T-cell (primary cell): Measurements from ENCODE around the gene AGFG1. TPM values are rescaled to one million over a fixed set of nuclear protein-coding genes. Genes with fewer than 3 reads are reported as not detected.

Source experiments
- ATAC-seq, 4 experiments: fragments of 200-7000 bp in 3 of 4; fragments of 150-1000 bp in 1 of 4; cut with Tn5 transposase; replicated peaks in 1 of 4; 1 replicate in 3 of 4; 2 replicates in 1 of 4; pipeline ENCODE4 v1.10.0; 2021; ENCODE audit warnings: moderate library complexity in 3 of 4, mild to moderate bottlenecking in 2 of 4, moderate number of reproducible peaks in 1 of 4
- CTCF ChIA-PET, 2 donors: fragments of 300-600 bp; sonication (Branson Sonifier 250); formaldehyde crosslinking; loops; one replicate each; lab custom pipeline; 2022; ENCODE audit warnings: antibody characterized with exemption in 2 of 2; lab: Charles Lee
- POLR2A ChIA-PET, 2 donors: fragments of 300-600 bp; sonication (Branson Sonifier 250); formaldehyde crosslinking; loops; one replicate each; lab custom pipeline; 2022; ENCODE audit warnings: antibody characterized with exemption in 2 of 2; lab: Charles Lee
- DNase-seq, 35 experiments: peaks; one replicate each; pipeline versions ENCODE4 v3.0.0 to v3.0.0-alpha.2; 2013 to 2023
- H3K27ac ChIP-seq: one replicate; pipeline ENCODE4 v1.5.1; 2013; ENCODE audit warnings: low read length
- H3K27me3 ChIP-seq, 2 experiments: replicated peaks in 1 of 2; 1 replicate in 1 of 2; 2 replicates in 1 of 2; pipeline versions ENCODE4 v1.6.1 to v1.7.0; 2013; ENCODE audit warnings: low read length in 1 of 2, mixed read lengths in 1 of 2; ENCODE audit not compliant: control insufficient read depth in 2 of 2, insufficient read depth in 2 of 2; ENCODE audit errors: extremely low read depth in 1 of 2
- H3K36me3 ChIP-seq, 2 donors: 1 replicate in 1 of 2; 2 replicates in 1 of 2; pipeline versions ENCODE4 v1.6.1 to v1.7.0; 2013; ENCODE audit warnings: low read length in 1 of 2; ENCODE audit not compliant: control insufficient read depth in 2 of 2, insufficient read depth in 1 of 2; ENCODE audit errors: extremely low read depth in 1 of 2
- H3K4me1 ChIP-seq, 2 experiments: 1 replicate in 1 of 2; 2 replicates in 1 of 2; pipeline versions ENCODE4 v1.6.1 to v1.7.0; 2013; ENCODE audit warnings: low read length in 2 of 2, mixed read lengths in 1 of 2; ENCODE audit not compliant: insufficient read depth in 2 of 2, control insufficient read depth in 1 of 2; ENCODE audit errors: extremely low read depth in 1 of 2
- H3K4me3 ChIP-seq, 2 donors: 1 replicate in 1 of 2; 2 replicates in 1 of 2; pipeline versions ENCODE4 v1.5.1 to v1.7.0; 2013; ENCODE audit warnings: mild to moderate bottlenecking in 2 of 2, low read length in 1 of 2, moderate library complexity in 1 of 2; ENCODE audit not compliant: control insufficient read depth in 1 of 2; ENCODE audit errors: extremely low read depth in 1 of 2
- H3K9me3 ChIP-seq: 2 replicates; pipeline ENCODE4 v1.7.0; 2013
- H3K27ac Mint-ChIP-seq, 2 donors: one replicate each; pipeline ENCODE4 v1.8.0; 2020 to 2021; ENCODE audit warnings: mild to moderate bottlenecking in 2 of 2, mixed read lengths in 2 of 2
- H3K27me3 Mint-ChIP-seq, 2 donors: one replicate each; pipeline ENCODE4 v1.8.0; 2021 to 2022; ENCODE audit warnings: mixed read lengths in 2 of 2
- H3K36me3 Mint-ChIP-seq: one replicate; pipeline ENCODE4 v1.8.0; 2021; ENCODE audit warnings: mixed read lengths
- H3K4me1 Mint-ChIP-seq, 3 donors: one replicate each; pipeline ENCODE4 v1.8.0; 2020 to 2022; ENCODE audit warnings: mixed read lengths in 3 of 3, mild to moderate bottlenecking in 1 of 3
- H3K4me3 Mint-ChIP-seq, 3 donors: one replicate each; pipeline ENCODE4 v1.8.0; 2020 to 2022; ENCODE audit warnings: mild to moderate bottlenecking in 3 of 3, mixed read lengths in 3 of 3, moderate library complexity in 3 of 3
- H3K9me3 Mint-ChIP-seq, 3 donors: one replicate each; pipeline ENCODE4 v1.8.0; 2020 to 2022; ENCODE audit warnings: mixed read lengths in 3 of 3
- WGBS: methylation state at CpG from one replicate; pipeline ENCODE4 v1.1.5; 2013; ENCODE audit warnings: missing lambda C conversion rate; ENCODE audit not compliant: insufficient coverage; 5-methylcytosine and 5-hydroxymethylcytosine counted together
- total RNA-seq, 35 experiments: library from RNA in 6 of 35; stranded (reverse) in 6 of 35; fragments of 120-200 nt in 1 of 35; gene quantifications; one replicate each; pipeline versions ENCODE4 v1.2.1 to v1.2.4 and lab custom pipeline; 2013 to 2026

AGFG1 gene
- total RNA-seq, 5 donors from 2014 or later (not counting 1 experiment from before 2014, with no cell fraction given) = 48.6 to 61.4 (median 53.1) TPM

GRCh38 chr2:227450926-227451654 lies 20.9 kb upstream of the AGFG1 start:
- ATAC-seq (no peak), DNase-seq (no peak)
- H3K9me3 Mint-ChIP-seq = no peaks in the 10 kb centered on the region
- H3K36me3 ChIP-seq = no peaks in the 10 kb centered on the region
- H3K27ac Mint-ChIP-seq = no peak overlapping the region
- no peaks in the 10 kb centered on the region for H3K36me3 Mint-ChIP-seq
- H3K4me1 ChIP-seq = peaks cover 0 to 3% of the 10 kb centered on the region in 2 experiments
- no peak overlapping the region for H3K27ac ChIP-seq
- H3K4me1 Mint-ChIP-seq = peaks cover 2 to 5% (median 4%) of the 10 kb centered on the region in 3 donors
- CTCF ChIA-PET = no interaction called here
- WGBS = 83% methylated on average over 3 of the region's 5 CpGs
- H3K27me3 ChIP-seq = no peaks in the 10 kb centered on the region
- H3K9me3 ChIP-seq = no peaks in the 10 kb centered on the region
- no peaks in the 10 kb centered on the region for H3K27me3 Mint-ChIP-seq
- H3K4me3 ChIP-seq = no peak overlapping the region
- POLR2A ChIA-PET = interaction anchor here in 1 of 2 donors (0.5 kb wide), 1 partner anchor 56 kb away, joined by 3 read pairs; no protein-coding TSS in a partner anchor
- H3K4me3 Mint-ChIP-seq = no peak overlapping the region

- DNase-seq (no peak), ATAC-seq (no peak)
- no peaks in the 10 kb centered on the region for H3K9me3 Mint-ChIP-seq
- ChIA-PET POLR2A (interaction anchor here in 1 of 2 donors (0.7 kb wide), 1 partner anchor 100 kb away, joined by 7 read pairs; no protein-coding TSS in a partner anchor), CTCF (no interaction called here)
- Histone ChIP-seq H3K27me3 (no peaks in the 10 kb centered on the region), H3K4me1 (peaks cover 0 to 3% of the 10 kb centered on the region in 2 experiments), H3K36me3 (no peaks in the 10 kb centered on the region), H3K27ac (no peak overlapping the region), H3K9me3 (no peaks in the 10 kb centered on the region), H3K4me3 (no peak overlapping the region)
- H3K4me1 Mint-ChIP-seq = peaks cover 2 to 5% (median 4%) of the 10 kb centered on the region in 3 donors
- H3K4me3 Mint-ChIP-seq = no peak overlapping the region
- no peaks in the 10 kb centered on the region for H3K36me3 Mint-ChIP-seq
- H3K27me3 Mint-ChIP-seq = no peaks in the 10 kb centered on the region
- H3K27ac Mint-ChIP-seq = no peak overlapping the region
Measured at GRCh38 chr2:227451655-227451992, 20.3 kb upstream of the AGFG1 start.

GRCh38 chr2:227453810-227454209 lies 18.1 kb upstream of the AGFG1 start:
- H3K4me3 Mint-ChIP-seq = no peak overlapping the region
- CTCF ChIA-PET = no interaction called here
- Histone ChIP-seq H3K9me3 (no peaks in the 10 kb centered on the region), H3K4me1 (peaks cover 0 to 3% of the 10 kb centered on the region in 2 experiments), H3K4me3 (no peak overlapping the region), H3K27ac (no peak overlapping the region), H3K27me3 (no peaks in the 10 kb centered on the region), H3K36me3 (no peaks in the 10 kb centered on the region)
- peaks cover under 1 to 9% (median 9%) of the 10 kb centered on the region in 3 donors for H3K4me1 Mint-ChIP-seq
- ATAC-seq = no peak
- POLR2A ChIA-PET = no interaction called here
- no peaks in the 10 kb centered on the region for H3K27me3 Mint-ChIP-seq
- H3K27ac Mint-ChIP-seq = no peak overlapping the region
- no peaks in the 10 kb centered on the region for H3K9me3 Mint-ChIP-seq
- H3K36me3 Mint-ChIP-seq = no peaks in the 10 kb centered on the region
- WGBS = no CpG with 5 or more reads among the region's 1 CpG
- DNase-seq = no peak

- Mint-ChIP-seq H3K9me3 (no peaks in the 10 kb centered on the region), H3K27me3 (no peaks in the 10 kb centered on the region), H3K4me1 (peaks cover 4 to 14% (median 11%) of the 10 kb centered on the region in 3 donors), H3K27ac (no peak overlapping the region), H3K4me3 (no peak overlapping the region), H3K36me3 (no peaks in the 10 kb centered on the region)
- Histone ChIP-seq H3K36me3 (no peaks in the 10 kb centered on the region), H3K4me3 (no peak overlapping the region), H3K27ac (no peak overlapping the region), H3K9me3 (no peaks in the 10 kb centered on the region), H3K4me1 (peaks cover 1 to 3% of the 10 kb centered on the region in 2 experiments), H3K27me3 (no peaks in the 10 kb centered on the region)
- no peak for ATAC-seq
- no peak for DNase-seq
- ChIA-PET POLR2A (no interaction called here), CTCF (no interaction called here)
Measured at GRCh38 chr2:227454323-227454860, 17.6 kb upstream of the AGFG1 start.

GRCh38 chr2:227455200-227455599 lies 16.8 kb upstream of the AGFG1 start:
- no peaks in the 10 kb centered on the region for H3K27me3 Mint-ChIP-seq
- Histone ChIP-seq H3K27me3 (no peaks in the 10 kb centered on the region), H3K36me3 (no peaks in the 10 kb centered on the region), H3K9me3 (no peaks in the 10 kb centered on the region), H3K27ac (no peak overlapping the region), H3K4me1 (peaks cover 7 to 8% of the 10 kb centered on the region in 2 experiments), H3K4me3 (no peak overlapping the region)
- H3K36me3 Mint-ChIP-seq = no peaks in the 10 kb centered on the region
- no CpG with 5 or more reads among the region's 2 CpGs for WGBS
- ChIA-PET POLR2A (no interaction called here), CTCF (no interaction called here)
- H3K27ac Mint-ChIP-seq = no peak overlapping the region
- H3K9me3 Mint-ChIP-seq = no peaks in the 10 kb centered on the region
- peaks cover 11 to 23% (median 19%) of the 10 kb centered on the region in 3 donors for H3K4me1 Mint-ChIP-seq
- H3K4me3 Mint-ChIP-seq = no peak overlapping the region
- DNase-seq (no peak), ATAC-seq (no peak)

- peaks cover 14 to 15% of the 10 kb centered on the region in 2 experiments for H3K4me1 ChIP-seq
- DNase-seq = no peak
- 96% methylated on average over 2 of the region's 2 CpGs for WGBS
Measured at GRCh38 chr2:227456102-227456501, 15.9 kb upstream of the AGFG1 start.

More at GRCh38 chr2:227456102-227456501, 15.9 kb upstream of the AGFG1 start:
- H3K4me3 ChIP-seq = no peak overlapping the region
- POLR2A ChIA-PET = no interaction called here
- no peak overlapping the region for H3K27ac ChIP-seq
- Mint-ChIP-seq H3K4me3 (no peak overlapping the region), H3K27me3 (no peaks in the 10 kb centered on the region), H3K27ac (no peak overlapping the region), H3K36me3 (no peaks in the 10 kb centered on the region), H3K4me1 (peaks cover 19 to 32% (median 27%) of the 10 kb centered on the region in 3 donors), H3K9me3 (no peaks in the 10 kb centered on the region)
- ATAC-seq = no peak
- H3K9me3 ChIP-seq = no peaks in the 10 kb centered on the region
- no peaks in the 10 kb centered on the region for H3K36me3 ChIP-seq
- CTCF ChIA-PET = no interaction called here
- H3K27me3 ChIP-seq = no peaks in the 10 kb centered on the region
